ENCODE results near the gene PIK3R2.

DNA sequence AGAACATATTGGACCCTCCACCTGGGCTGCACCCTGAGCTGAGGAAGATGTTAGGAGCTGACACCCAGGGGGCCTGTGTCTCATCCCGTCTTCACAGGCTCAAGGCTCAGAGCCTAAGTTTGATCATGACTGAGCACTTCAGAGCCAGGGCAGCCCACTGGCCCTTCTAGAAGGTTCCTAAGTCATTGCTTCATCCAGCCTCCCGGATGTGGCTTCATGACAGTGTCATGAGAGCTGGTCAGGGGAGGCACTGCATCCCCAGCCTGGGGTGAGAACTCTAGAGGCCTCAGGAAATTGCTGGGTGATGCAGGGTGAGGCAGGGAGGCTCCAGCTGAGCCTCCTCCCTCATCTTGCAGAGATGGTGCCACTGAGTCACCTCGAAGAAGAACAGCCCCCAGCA lies 24.9 kb upstream of the PIK3R2 start:
- no peak for TF ChIP-seq POLR2A (IDR thresholded peaks at IDR 0.05)
- TF ChIP-seq CTCF (IDR thresholded peaks at IDR 0.05), result no peak
